GM12878 (cell line): Measurements from ENCODE around the gene ASTN1. TPM values are rescaled to one million over a fixed set of nuclear protein-coding genes. Genes with fewer than 3 reads are reported as not detected.

Experiments
- ATAC-seq: fragments of 200-7000 bp; cut with Tn5 transposase; 3 replicates; pipeline ENCODE4 v1.9.1; 2020; ENCODE audit warnings: mild to moderate bottlenecking, moderate library complexity
- BruUV-seq: library from RNA; stranded (reverse); fragments of 400-500 nt; replicated peaks from 2 replicates; lab custom pipeline; 2021; lab: Mats Ljungman, UMichigan
- CTCF ChIA-PET: fragments of 300-600 bp; sonication (Branson Sonifier 250); formaldehyde crosslinking; extraction: SDS; loops from one replicate; lab custom pipeline; 2021; ENCODE audit warnings: inconsistent platforms; lab: Yijun Ruan, JAX
- POLR2A ChIA-PET: fragments of 350-600 bp; formaldehyde crosslinking; extraction: SDS; loops from one replicate; lab custom pipeline; 2021; ENCODE audit warnings: inconsistent platforms; lab: Charles Lee
- RAD21 ChIA-PET: fragments of 300-600 bp; sonication (Branson Sonifier 250); formaldehyde crosslinking; loops from one replicate; lab custom pipeline; 2023; ENCODE audit warnings: antibody characterized with exemption; ENCODE audit not compliant: unreplicated experiment; lab: Charles Lee
- SMC1A ChIA-PET: fragments of 300-600 bp; sonication (Branson Sonifier 250); formaldehyde crosslinking; loops from one replicate; lab custom pipeline; 2023; ENCODE audit not compliant: unreplicated experiment, uncharacterized antibody; lab: Charles Lee
- DNase-seq: peaks from one replicate; pipeline ENCODE4 v3.0.0-alpha.2; 2011; ENCODE audit warnings: low read depth, low spot score
- FAIRE-seq: peaks from 3 replicates; lab custom pipeline; 2011; peaks lifted over from hg19 to GRCh38; lab: Jason Lieb, UNC
- H2AFZ ChIP-seq: 2 replicates; pipeline ENCODE4 v1.6.0; 2011; ENCODE audit warnings: low read depth, low read length, control low read depth; ENCODE audit not compliant: control insufficient read depth
- H3K27ac ChIP-seq: 2 replicates; pipeline ENCODE4 v1.5.1; 2011; ENCODE audit warnings: control low read depth; ENCODE audit not compliant: control insufficient read depth, insufficient read depth
- H3K27me3 ChIP-seq, 2 experiments: replicated peaks in 1 of 2; 2 replicates each; pipeline versions ENCODE4 v1.6.0 to v1.6.1; 2011; ENCODE audit warnings: low read length in 1 of 2; ENCODE audit not compliant: control insufficient read depth in 2 of 2, insufficient read depth in 2 of 2
- H3K36me3 ChIP-seq, 2 experiments: 2 replicates each; pipeline ENCODE4 v1.5.1; 2011; ENCODE audit warnings: low read length in 1 of 2; ENCODE audit not compliant: control insufficient read depth in 2 of 2, insufficient read depth in 2 of 2
- H3K4me1 ChIP-seq: 2 replicates; pipeline ENCODE4 v1.6.1; 2011; ENCODE audit warnings: mild to moderate bottlenecking, low read length, moderate library complexity, mixed read lengths; ENCODE audit not compliant: control insufficient read depth, insufficient read depth
- H3K4me2 ChIP-seq: 2 replicates; pipeline ENCODE4 v1.6.0; 2011; ENCODE audit warnings: control low read depth; ENCODE audit not compliant: control insufficient read depth, insufficient read depth
- H3K4me3 ChIP-seq: fragments of 200-600 bp; sonication (generic); 2 replicates; pipeline ENCODE4 v1.5.1; 2016
- H3K79me2 ChIP-seq: 2 replicates; pipeline ENCODE4 v1.6.0; 2011; ENCODE audit warnings: low read length; ENCODE audit not compliant: control insufficient read depth, insufficient read depth
- H3K9ac ChIP-seq: 2 replicates; pipeline ENCODE4 v1.8.0; 2011; ENCODE audit warnings: low read length, control low read depth, mixed read lengths; ENCODE audit not compliant: control insufficient read depth, insufficient read depth
- H3K9me3 ChIP-seq: replicated peaks from 3 replicates; pipeline ENCODE4 v1.5.1; 2011; ENCODE audit warnings: mild to moderate bottlenecking, low read length; ENCODE audit not compliant: control insufficient read depth, insufficient read depth
- H4K20me1 ChIP-seq: 2 replicates; pipeline ENCODE4 v1.6.0; 2011; ENCODE audit not compliant: control insufficient read depth, insufficient read depth
- ASH2L ChIP-seq: fragments of 300-600, 200-600 bp; sonication (generic); IDR thresholded peaks from 2 replicates; pipeline ENCODE4 v1.6.1; 2017; ENCODE audit warnings: low read depth, mild to moderate bottlenecking, borderline replicate concordance
- BACH1 ChIP-seq: fragments of 450-650 bp; IDR thresholded peaks from 2 replicates; pipeline ENCODE4 v1.6.1; 2017; ENCODE audit warnings: mild to moderate bottlenecking, borderline replicate concordance
- CBFB ChIP-seq: IDR thresholded peaks from 2 replicates; pipeline ENCODE4 v1.6.1; 2016; ENCODE audit warnings: antibody characterized with exemption, low read depth
- CHD4 ChIP-seq: fragments of 200-600 bp; sonication (generic); IDR thresholded peaks from 2 replicates; pipeline ENCODE4 v1.6.1; 2016; ENCODE audit warnings: mild to moderate bottlenecking
- MTA2 ChIP-seq: fragments of 450-650 bp; IDR thresholded peaks from 2 replicates; pipeline ENCODE4 v1.6.1; 2016; ENCODE audit warnings: low read depth, mild to moderate bottlenecking, moderate library complexity
- POLR2AphosphoS2 ChIP-seq: IDR thresholded peaks from 2 replicates; pipeline ENCODE4 v1.6.1; 2011; ENCODE audit warnings: low read depth, mild to moderate bottlenecking, low read length, improper control_type of control experiment, moderate library complexity
- RAD51 ChIP-seq: fragments of 450-650 bp; IDR thresholded peaks from 2 replicates; pipeline ENCODE4 v1.6.1; 2016; ENCODE audit warnings: moderate library complexity, mild to moderate bottlenecking, inconsistent platforms
- TCF3 ChIP-seq: IDR thresholded peaks from 2 replicates; pipeline ENCODE4 v1.6.1; 2012; ENCODE audit warnings: low read depth, mild to moderate bottlenecking, low read length, borderline replicate concordance; ENCODE audit not compliant: insufficient read depth
- YY1 ChIP-seq: IDR thresholded peaks from 2 replicates; pipeline ENCODE4 v1.6.1; 2011; ENCODE audit warnings: low read depth, mild to moderate bottlenecking, low read length
- ZNF274 ChIP-seq: IDR thresholded peaks from one replicate; pipeline ENCODE4 v1.8.0; 2011; ENCODE audit not compliant: insufficient read length, insufficient read depth
- ZNF622 ChIP-seq: fragments of 450-650 bp; IDR thresholded peaks from 2 replicates; pipeline ENCODE4 v1.6.1; 2017; ENCODE audit warnings: mild to moderate bottlenecking, inconsistent platforms
- in situ Hi-C: fragments of 300-500 bp; cut with MboI; formaldehyde crosslinking; loops from 9 replicates; pipeline ENCODE4 v1.14.3; 2018; ENCODE audit warnings: mixed read lengths
- intact Hi-C: fragments of 100-400 bp; cut with micrococcal nuclease; formaldehyde crosslinking; loops from one replicate; pipeline ENCODE4 v1.14.2; 2022; ENCODE audit not compliant: unreplicated experiment
- polyA plus RNA-seq, 11 experiments: library from polyadenylated mRNA; depleted of rRNA in 4 of 11; unstranded in 6 of 11; stranded (reverse) in 5 of 11; fragments of >200 nt; fragmentation: Nextera tagmentation in 4 of 11; fragmentation: Illumina TruSeq in 1 of 11; extraction: Ambion mirVana in 4 of 11; extraction: Trizol in 1 of 11; gene quantifications; 1 replicate in 1 of 11; 2 replicates in 10 of 11; pipeline versions ENCODE4 v1.2.1 to v1.2.3, GENCODE V29; 2011 to 2016; ENCODE audit warnings: inconsistent platforms in 2 of 11, missing spikeins in 2 of 11, low read depth in 1 of 11
- total RNA-seq, 4 experiments: library from RNA; depleted of rRNA in 3 of 4; stranded (reverse); fragments of >200 nt in 3 of 4; fragmentation: Illumina TruSeq in 1 of 4; extraction: Trizol in 1 of 4; gene quantifications; 2 replicates each; pipeline versions ENCODE4 v1.2.1 to v1.2.3, GENCODE V29; 2013 to 2021
- TF ChIP-seq, protein P1 (sequence below): fragments of 450-650 bp; formaldehyde crosslinking; IDR thresholded peaks from 2 replicates; pipeline ENCODE4 v1.4.0; 2020; ENCODE audit warnings: mild to moderate bottlenecking, moderate library complexity
- TF ChIP-seq, protein P2 (sequence below): IDR thresholded peaks from 2 replicates; pipeline ENCODE4 v1.6.1; 2012; ENCODE audit warnings: low read depth, low read length, improper control_type of control experiment
- TF ChIP-seq, protein P3 (sequence below): IDR thresholded peaks from 2 replicates; pipeline ENCODE4 v1.6.1; 2012; ENCODE audit warnings: low read length, inconsistent platforms
- TF ChIP-seq, protein P4 (sequence below): IDR thresholded peaks from 2 replicates; pipeline ENCODE4 v1.6.1; 2012; ENCODE audit warnings: low read depth, low read length, improper control_type of control experiment
- TF ChIP-seq, protein P5 (sequence below): IDR thresholded peaks from 2 replicates; pipeline ENCODE4 v1.6.1; 2011; ENCODE audit warnings: mild to moderate bottlenecking, low read depth, low read length, moderate library complexity; ENCODE audit not compliant: insufficient replicate concordance

Gene ASTN1
- total and polyA plus RNA-seq, 10 of the 15 experiments (the other 5 are each of a cell fraction or from before 2014, with no cell fraction given) = 0.04 TPM; not detected in 9

DNA sequence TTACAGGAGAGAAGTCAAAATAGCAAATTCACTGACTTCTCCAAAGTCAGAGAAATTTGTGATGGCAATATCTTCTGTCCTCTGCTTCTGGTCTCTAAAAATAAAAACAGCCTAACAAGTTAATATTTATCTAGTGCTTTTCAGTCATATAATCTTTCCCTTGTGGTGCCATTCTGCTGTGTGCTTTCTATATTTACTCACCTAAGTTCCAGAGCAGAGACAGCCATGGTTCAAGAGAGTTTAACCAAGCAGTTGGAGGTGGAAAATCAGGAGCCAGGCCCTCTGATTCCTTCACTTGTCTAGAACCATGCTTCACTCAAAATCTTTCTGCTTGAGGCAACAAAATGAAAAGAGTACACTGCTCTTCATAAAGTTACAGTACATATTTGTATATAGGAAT lies 45.6 kb upstream of the ASTN1 start:
- ATAC-seq (no peak), DNase-seq (no peak), FAIRE-seq (no peak)
- TF ChIP-seq, protein P1, sequence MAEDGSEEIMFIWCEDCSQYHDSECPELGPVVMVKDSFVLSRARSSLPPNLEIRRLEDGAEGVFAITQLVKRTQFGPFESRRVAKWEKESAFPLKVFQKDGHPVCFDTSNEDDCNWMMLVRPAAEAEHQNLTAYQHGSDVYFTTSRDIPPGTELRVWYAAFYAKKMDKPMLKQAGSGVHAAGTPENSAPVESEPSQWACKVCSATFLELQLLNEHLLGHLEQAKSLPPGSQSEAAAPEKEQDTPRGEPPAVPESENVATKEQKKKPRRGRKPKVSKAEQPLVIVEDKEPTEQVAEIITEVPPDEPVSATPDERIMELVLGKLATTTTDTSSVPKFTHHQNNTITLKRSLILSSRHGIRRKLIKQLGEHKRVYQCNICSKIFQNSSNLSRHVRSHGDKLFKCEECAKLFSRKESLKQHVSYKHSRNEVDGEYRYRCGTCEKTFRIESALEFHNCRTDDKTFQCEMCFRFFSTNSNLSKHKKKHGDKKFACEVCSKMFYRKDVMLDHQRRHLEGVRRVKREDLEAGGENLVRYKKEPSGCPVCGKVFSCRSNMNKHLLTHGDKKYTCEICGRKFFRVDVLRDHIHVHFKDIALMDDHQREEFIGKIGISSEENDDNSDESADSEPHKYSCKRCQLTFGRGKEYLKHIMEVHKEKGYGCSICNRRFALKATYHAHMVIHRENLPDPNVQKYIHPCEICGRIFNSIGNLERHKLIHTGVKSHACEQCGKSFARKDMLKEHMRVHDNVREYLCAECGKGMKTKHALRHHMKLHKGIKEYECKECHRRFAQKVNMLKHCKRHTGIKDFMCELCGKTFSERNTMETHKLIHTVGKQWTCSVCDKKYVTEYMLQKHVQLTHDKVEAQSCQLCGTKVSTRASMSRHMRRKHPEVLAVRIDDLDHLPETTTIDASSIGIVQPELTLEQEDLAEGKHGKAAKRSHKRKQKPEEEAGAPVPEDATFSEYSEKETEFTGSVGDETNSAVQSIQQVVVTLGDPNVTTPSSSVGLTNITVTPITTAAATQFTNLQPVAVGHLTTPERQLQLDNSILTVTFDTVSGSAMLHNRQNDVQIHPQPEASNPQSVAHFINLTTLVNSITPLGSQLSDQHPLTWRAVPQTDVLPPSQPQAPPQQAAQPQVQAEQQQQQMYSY (CRISPR knock-in tag) = no peak
- no peak for TF ChIP-seq MTA2
- TF ChIP-seq YY1 = no peak
- TF ChIP-seq POLR2AphosphoS2 = no peak
- TF ChIP-seq, protein P2, sequence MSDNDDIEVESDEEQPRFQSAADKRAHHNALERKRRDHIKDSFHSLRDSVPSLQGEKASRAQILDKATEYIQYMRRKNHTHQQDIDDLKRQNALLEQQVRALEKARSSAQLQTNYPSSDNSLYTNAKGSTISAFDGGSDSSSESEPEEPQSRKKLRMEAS = no peak
- TF ChIP-seq RAD51 = no peak
- TF ChIP-seq CHD4 = no peak
- no peak for TF ChIP-seq ASH2L
- TF ChIP-seq, protein P3, sequence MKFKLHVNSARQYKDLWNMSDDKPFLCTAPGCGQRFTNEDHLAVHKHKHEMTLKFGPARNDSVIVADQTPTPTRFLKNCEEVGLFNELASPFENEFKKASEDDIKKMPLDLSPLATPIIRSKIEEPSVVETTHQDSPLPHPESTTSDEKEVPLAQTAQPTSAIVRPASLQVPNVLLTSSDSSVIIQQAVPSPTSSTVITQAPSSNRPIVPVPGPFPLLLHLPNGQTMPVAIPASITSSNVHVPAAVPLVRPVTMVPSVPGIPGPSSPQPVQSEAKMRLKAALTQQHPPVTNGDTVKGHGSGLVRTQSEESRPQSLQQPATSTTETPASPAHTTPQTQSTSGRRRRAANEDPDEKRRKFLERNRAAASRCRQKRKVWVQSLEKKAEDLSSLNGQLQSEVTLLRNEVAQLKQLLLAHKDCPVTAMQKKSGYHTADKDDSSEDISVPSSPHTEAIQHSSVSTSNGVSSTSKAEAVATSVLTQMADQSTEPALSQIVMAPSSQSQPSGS = no peak
- TF ChIP-seq TCF3 = no peak
- TF ChIP-seq, protein P4, sequence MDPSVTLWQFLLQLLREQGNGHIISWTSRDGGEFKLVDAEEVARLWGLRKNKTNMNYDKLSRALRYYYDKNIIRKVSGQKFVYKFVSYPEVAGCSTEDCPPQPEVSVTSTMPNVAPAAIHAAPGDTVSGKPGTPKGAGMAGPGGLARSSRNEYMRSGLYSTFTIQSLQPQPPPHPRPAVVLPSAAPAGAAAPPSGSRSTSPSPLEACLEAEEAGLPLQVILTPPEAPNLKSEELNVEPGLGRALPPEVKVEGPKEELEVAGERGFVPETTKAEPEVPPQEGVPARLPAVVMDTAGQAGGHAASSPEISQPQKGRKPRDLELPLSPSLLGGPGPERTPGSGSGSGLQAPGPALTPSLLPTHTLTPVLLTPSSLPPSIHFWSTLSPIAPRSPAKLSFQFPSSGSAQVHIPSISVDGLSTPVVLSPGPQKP = no peak
- TF ChIP-seq ZNF622 = no peak
- no peak for TF ChIP-seq ZNF274
- TF ChIP-seq, protein P5, sequence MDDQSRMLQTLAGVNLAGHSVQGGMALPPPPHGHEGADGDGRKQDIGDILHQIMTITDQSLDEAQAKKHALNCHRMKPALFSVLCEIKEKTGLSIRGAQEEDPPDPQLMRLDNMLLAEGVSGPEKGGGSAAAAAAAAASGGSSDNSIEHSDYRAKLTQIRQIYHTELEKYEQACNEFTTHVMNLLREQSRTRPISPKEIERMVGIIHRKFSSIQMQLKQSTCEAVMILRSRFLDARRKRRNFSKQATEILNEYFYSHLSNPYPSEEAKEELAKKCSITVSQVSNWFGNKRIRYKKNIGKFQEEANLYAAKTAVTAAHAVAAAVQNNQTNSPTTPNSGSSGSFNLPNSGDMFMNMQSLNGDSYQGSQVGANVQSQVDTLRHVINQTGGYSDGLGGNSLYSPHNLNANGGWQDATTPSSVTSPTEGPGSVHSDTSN = no peak
- no peak for TF ChIP-seq CBFB
- no peak for TF ChIP-seq BACH1
- Histone ChIP-seq H4K20me1 (no peaks in the 10 kb centered on the region), H3K36me3 (no peaks in the 10 kb centered on the region), H3K27ac (no peak overlapping the region), H3K4me3 (no peak overlapping the region), H3K9me3 (no peaks in the 10 kb centered on the region), H3K9ac (no peak overlapping the region), H3K4me1 (no peaks in the 10 kb centered on the region), H3K79me2 (no peaks in the 10 kb centered on the region), H2AFZ (no peak overlapping the region), H3K27me3 (no peaks in the 10 kb centered on the region), H3K4me2 (no peak overlapping the region)
- ChIA-PET SMC1A (no interaction called here), POLR2A (no interaction called here), CTCF (interaction anchor here (1.5 kb wide), 1 partner anchor 45 kb away, joined by 3 read pairs; no protein-coding TSS in a partner anchor), RAD21 (no interaction called here)
- in situ Hi-C loops = no loop called here
- BruUV-seq = no TSS peak
- intact Hi-C loops = no loop called here
